Epithelial cell of esophagus (primary cell): ENCODE data around the gene RIOK3.
A peak's percentile ranks its signal among the peaks of the same experiment; 100 is the strongest.

Source experiments
- DNase-seq: peaks from one replicate; pipeline ENCODE4 v3.0.0; 2010; ENCODE audit warnings: low read depth
- H3K4me3 ChIP-seq: 2 replicates; pipeline ENCODE4 v1.5.1; 2011; ENCODE audit warnings: mild to moderate bottlenecking, low read length, control low read depth
- CTCF ChIP-seq: IDR thresholded peaks from 2 replicates; pipeline ENCODE4 v1.5.1; 2011; ENCODE audit warnings: low read depth, mild to moderate bottlenecking, low read length, control low read depth, inconsistent platforms; ENCODE audit not compliant: insufficient read depth; ENCODE audit errors: missing control alignments

The RIOK3 gene

GRCh38 chr18:23452728-23453679, at the start of gene RIOK3:
Gene RIOK3 (plus strand): TSS chr18:23453287. CDS start chr18:23453440, 153 bp downstream.
- peak; percentile 96 for DNase-seq
- peak within 1 kb of the TSS; percentile 99 for H3K4me3 ChIP-seq
- TF ChIP-seq CTCF = no peak

- H3K4me3 ChIP-seq = no peak overlapping the region
- DNase-seq = no peak
- TF ChIP-seq CTCF = no peak
Measured at GRCh38 chr18:23403310-23403709, 49.8 kb upstream of the RIOK3 start.

GRCh38 chr18:23405636-23406035, 47.5 kb upstream of the RIOK3 start:
- DNase-seq = peak; percentile 40
- no peak overlapping the region for H3K4me3 ChIP-seq
- no peak for TF ChIP-seq CTCF

GRCh38 chr18:23406271-23406787, 46.8 kb upstream of the RIOK3 start:
- no peak overlapping the region for H3K4me3 ChIP-seq
- DNase-seq = peak; percentile 30
- TF ChIP-seq CTCF = no peak

GRCh38 chr18:23412351-23412964, 40.6 kb upstream of the RIOK3 start:
- H3K4me3 ChIP-seq = no peak overlapping the region
- TF ChIP-seq CTCF = no peak
- DNase-seq = no peak

- H3K4me3 ChIP-seq = no peak overlapping the region
- no peak for DNase-seq
- no peak for TF ChIP-seq CTCF
Measured at GRCh38 chr18:23415515-23415914, 37.6 kb upstream of the RIOK3 start.

GRCh38 chr18:23416298-23416697, 36.8 kb upstream of the RIOK3 start:
- DNase-seq = no peak
- TF ChIP-seq CTCF = no peak
- no peak overlapping the region for H3K4me3 ChIP-seq
